C4-2B (cell line): ENCODE data around the gene PPP2R5C.

Source experiments
- CTCF ChIP-seq: fragments of 450-650 bp; conservative IDR thresholded peaks from 2 replicates; pipeline ENCODE4 v1.5.1; 2017; ENCODE audit warnings: mild to moderate bottlenecking
- ZFX ChIP-seq: fragments of 450-650 bp; IDR thresholded peaks from 2 replicates; pipeline ENCODE4 v1.6.1; 2017

GRCh38 chr14:101928415-101928841 is 166.9 kb downstream of the PPP2R5C start:
- TF ChIP-seq CTCF (no peak), ZFX (no peak)
